GM21737 (cell line): Measurements from ENCODE around the gene LAMTOR4.
"Not testable (repeated sequence)": the region's sequence is repeated elsewhere in the genome, so short reads cannot be mapped to it uniquely, and the experiment has no call there.

Source experiments
- ATAC-seq: cut with Tn5 transposase; IDR thresholded peaks from one replicate; pipeline ENCODE4 v1.9.1; 2021; ENCODE audit warnings: mild to moderate bottlenecking, moderate library complexity; ENCODE audit not compliant: unreplicated experiment

LAMTOR4 gene

GRCh38 chr7:100122067-100122466 is 26.7 kb upstream of the LAMTOR4 start:
- no peak for ATAC-seq

GRCh38 chr7:100122568-100122967 is 26.1 kb upstream of the LAMTOR4 start:
- no peak for ATAC-seq

GRCh38 chr7:100124301-100125230 is 24.2 kb upstream of the LAMTOR4 start:
- no peak for ATAC-seq

- ATAC-seq = no peak
Measured at GRCh38 chr7:100126239-100126930, 22.3 kb upstream of the LAMTOR4 start.

GRCh38 chr7:100126931-100127865 is 21.5 kb upstream of the LAMTOR4 start, which contains the start of gene MBLAC1:
Gene MBLAC1 (plus strand): TSS chr7:100126967. CDS start chr7:100127396, 429 bp downstream.
- ATAC-seq = peak; percentile 57

GRCh38 chr7:100127866-100128636 is 20.7 kb upstream of the LAMTOR4 start:
- no peak for ATAC-seq

GRCh38 chr7:100128637-100128963 is 20.1 kb upstream of the LAMTOR4 start:
- no peak for ATAC-seq

- not testable (repeated sequence) for ATAC-seq
Measured at GRCh38 chr7:100130220-100130607, 18.5 kb upstream of the LAMTOR4 start.

- ATAC-seq = no peak
Measured at GRCh38 chr7:100130608-100131453, 17.9 kb upstream of the LAMTOR4 start.

- no peak for ATAC-seq
Measured at GRCh38 chr7:100132126-100132525, 16.6 kb upstream of the LAMTOR4 start.

GRCh38 chr7:100132697-100133151 is 16.0 kb upstream of the LAMTOR4 start:
- no peak for ATAC-seq

- ATAC-seq = no peak
Measured at GRCh38 chr7:100137851-100138760, 10.6 kb upstream of the LAMTOR4 start.

- no peak for ATAC-seq
Measured at GRCh38 chr7:100141555-100141949, 7.2 kb upstream of the LAMTOR4 start.

GRCh38 chr7:100142461-100142860 is 6.3 kb upstream of the LAMTOR4 start:
- no peak for ATAC-seq

- ATAC-seq = not testable (repeated sequence)
Measured at GRCh38 chr7:100146350-100146749, 2.4 kb upstream of the LAMTOR4 start.

GRCh38 chr7:100147278-100147677 is 1.4 kb upstream of the LAMTOR4 start:
- no peak for ATAC-seq

- no peak for ATAC-seq
Measured at GRCh38 chr7:100148225-100148558, 526 bp upstream of the LAMTOR4 start.

GRCh38 chr7:100152404-100152803 is 3.7 kb downstream of the LAMTOR4 start:
- no peak for ATAC-seq
